ENCODE results near the gene SRRM4.

DNA sequence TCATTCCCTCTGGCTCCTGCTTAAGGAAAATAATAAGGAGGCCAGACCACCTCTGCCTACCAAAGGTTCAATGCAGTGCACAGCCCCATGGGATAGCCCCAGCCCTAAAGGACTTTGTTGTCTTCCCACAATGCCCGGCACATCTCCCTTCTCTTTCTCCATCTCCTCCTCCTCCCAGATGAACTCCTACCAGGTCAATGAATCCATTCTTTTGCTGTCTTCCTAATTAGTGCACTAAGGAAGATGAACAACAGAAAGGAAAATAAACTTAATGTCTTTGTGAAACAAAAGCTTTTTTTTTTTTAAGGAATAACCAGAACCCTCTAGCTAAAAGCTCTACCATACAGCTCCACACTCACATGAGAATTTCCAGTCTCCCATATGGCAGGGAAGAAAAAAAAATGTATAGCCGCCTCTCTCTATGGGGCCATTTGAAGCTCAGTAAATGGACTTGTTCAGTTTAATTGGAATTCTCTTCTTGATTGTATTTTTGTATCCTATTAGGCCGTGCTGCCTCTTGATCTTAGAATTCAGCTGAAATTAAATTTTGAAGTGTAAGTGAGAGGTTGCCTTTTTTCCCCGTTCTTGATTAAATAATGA lies 155.6 kb downstream of the SRRM4 start:
- TF ChIP-seq, protein P1, sequence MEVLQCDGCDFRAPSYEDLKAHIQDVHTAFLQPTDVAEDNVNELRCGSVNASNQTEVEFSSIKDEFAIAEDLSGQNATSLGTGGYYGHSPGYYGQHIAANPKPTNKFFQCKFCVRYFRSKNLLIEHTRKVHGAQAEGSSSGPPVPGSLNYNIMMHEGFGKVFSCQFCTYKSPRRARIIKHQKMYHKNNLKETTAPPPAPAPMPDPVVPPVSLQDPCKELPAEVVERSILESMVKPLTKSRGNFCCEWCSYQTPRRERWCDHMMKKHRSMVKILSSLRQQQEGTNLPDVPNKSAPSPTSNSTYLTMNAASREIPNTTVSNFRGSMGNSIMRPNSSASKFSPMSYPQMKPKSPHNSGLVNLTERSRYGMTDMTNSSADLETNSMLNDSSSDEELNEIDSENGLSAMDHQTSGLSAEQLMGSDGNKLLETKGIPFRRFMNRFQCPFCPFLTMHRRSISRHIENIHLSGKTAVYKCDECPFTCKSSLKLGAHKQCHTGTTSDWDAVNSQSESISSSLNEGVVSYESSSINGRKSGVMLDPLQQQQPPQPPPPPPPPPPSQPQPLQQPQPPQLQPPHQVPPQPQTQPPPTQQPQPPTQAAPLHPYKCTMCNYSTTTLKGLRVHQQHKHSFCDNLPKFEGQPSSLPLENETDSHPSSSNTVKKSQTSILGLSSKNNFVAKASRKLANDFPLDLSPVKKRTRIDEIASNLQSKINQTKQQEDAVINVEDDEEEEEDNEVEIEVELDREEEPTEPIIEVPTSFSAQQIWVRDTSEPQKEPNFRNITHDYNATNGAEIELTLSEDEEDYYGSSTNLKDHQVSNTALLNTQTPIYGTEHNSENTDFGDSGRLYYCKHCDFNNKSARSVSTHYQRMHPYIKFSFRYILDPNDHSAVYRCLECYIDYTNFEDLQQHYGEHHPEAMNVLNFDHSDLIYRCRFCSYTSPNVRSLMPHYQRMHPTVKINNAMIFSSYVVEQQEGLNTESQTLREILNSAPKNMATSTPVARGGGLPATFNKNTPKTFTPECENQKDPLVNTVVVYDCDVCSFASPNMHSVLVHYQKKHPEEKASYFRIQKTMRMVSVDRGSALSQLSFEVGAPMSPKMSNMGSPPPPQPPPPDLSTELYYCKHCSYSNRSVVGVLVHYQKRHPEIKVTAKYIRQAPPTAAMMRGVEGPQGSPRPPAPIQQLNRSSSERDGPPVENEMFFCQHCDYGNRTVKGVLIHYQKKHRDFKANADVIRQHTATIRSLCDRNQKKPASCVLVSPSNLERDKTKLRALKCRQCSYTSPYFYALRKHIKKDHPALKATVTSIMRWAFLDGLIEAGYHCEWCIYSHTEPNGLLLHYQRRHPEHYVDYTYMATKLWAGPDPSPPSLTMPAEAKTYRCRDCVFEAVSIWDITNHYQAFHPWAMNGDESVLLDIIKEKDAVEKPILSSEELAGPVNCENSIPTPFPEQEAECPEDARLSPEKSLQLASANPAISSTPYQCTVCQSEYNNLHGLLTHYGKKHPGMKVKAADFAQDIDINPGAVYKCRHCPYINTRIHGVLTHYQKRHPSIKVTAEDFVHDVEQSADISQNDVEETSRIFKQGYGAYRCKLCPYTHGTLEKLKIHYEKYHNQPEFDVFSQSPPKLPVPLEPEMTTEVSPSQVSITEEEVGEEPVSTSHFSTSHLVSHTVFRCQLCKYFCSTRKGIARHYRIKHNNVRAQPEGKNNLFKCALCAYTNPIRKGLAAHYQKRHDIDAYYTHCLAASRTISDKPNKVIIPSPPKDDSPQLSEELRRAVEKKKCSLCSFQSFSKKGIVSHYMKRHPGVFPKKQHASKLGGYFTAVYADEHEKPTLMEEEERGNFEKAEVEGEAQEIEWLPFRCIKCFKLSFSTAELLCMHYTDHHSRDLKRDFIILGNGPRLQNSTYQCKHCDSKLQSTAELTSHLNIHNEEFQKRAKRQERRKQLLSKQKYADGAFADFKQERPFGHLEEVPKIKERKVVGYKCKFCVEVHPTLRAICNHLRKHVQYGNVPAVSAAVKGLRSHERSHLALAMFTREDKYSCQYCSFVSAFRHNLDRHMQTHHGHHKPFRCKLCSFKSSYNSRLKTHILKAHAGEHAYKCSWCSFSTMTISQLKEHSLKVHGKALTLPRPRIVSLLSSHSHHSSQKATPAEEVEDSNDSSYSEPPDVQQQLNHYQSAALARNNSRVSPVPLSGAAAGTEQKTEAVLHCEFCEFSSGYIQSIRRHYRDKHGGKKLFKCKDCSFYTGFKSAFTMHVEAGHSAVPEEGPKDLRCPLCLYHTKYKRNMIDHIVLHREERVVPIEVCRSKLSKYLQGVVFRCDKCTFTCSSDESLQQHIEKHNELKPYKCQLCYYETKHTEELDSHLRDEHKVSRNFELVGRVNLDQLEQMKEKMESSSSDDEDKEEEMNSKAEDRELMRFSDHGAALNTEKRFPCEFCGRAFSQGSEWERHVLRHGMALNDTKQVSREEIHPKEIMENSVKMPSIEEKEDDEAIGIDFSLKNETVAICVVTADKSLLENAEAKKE (CRISPR knock-in tag; IDR thresholded peaks at IDR 0.05), result no peak
- TF ChIP-seq, protein P2, sequence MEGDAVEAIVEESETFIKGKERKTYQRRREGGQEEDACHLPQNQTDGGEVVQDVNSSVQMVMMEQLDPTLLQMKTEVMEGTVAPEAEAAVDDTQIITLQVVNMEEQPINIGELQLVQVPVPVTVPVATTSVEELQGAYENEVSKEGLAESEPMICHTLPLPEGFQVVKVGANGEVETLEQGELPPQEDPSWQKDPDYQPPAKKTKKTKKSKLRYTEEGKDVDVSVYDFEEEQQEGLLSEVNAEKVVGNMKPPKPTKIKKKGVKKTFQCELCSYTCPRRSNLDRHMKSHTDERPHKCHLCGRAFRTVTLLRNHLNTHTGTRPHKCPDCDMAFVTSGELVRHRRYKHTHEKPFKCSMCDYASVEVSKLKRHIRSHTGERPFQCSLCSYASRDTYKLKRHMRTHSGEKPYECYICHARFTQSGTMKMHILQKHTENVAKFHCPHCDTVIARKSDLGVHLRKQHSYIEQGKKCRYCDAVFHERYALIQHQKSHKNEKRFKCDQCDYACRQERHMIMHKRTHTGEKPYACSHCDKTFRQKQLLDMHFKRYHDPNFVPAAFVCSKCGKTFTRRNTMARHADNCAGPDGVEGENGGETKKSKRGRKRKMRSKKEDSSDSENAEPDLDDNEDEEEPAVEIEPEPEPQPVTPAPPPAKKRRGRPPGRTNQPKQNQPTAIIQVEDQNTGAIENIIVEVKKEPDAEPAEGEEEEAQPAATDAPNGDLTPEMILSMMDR (conservative IDR thresholded peaks at IDR 0.05; ENCODE audit: low read depth in 2 of 2), result no peak
